ENCODE measurements around the gene OLIG1. TPM values are rescaled to one million over a fixed set of nuclear protein-coding genes. Genes with fewer than 3 reads are reported as not detected.

Gene OLIG1
- total and polyA plus RNA-seq, 4 experiments from 2014 or later: not detected

DNA sequence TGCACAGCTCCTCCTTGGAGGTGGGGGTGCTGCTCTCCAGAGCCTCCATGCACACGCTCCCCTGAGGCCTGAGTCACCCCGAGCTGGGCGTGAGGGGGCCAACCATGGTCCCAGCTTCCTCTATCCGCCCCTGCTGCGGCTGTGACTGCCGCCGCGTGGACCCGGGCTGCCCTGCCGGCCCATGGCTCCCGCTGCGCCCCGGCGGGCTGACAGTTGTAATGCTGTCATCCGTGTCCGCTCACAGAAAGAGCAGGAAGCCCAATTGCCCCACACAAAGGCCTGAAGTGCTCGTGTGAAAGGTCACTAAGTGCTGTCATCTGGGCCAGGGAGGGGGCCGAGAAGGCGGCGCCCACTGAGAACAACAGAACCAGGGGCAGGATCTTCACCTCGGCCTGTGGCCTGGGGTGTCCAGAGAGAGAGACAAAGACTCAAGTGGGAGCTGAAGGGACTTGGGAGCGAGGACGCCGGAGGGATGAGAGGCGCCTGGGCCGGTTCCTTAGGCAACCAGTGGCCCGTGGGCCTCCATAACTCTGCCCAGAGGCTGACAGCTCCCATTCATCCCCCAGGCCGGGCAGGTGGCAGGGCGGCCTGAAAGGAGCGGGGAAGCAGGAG, 31.5 kb downstream of the OLIG1 start:
- Histone ChIP-seq H3K9me3 (ENCODE audit: control insufficient read depth in 1 of 2, low read length in 2 of 2) (no peaks in the 10 kb centered on the region), H3K27ac (ENCODE audit: low read depth, low read length) (no peak overlapping the region), H3K4me1 (ENCODE audit: insufficient read depth, low read length) (no peaks in the 10 kb centered on the region), H3K27me3 (ENCODE audit: insufficient read depth, low read length) (no peaks in the 10 kb centered on the region), H3K36me3 (ENCODE audit: insufficient read depth, low read length) (no peaks in the 10 kb centered on the region), H3K4me3 (ENCODE audit: low read length in 2 of 2) (no peak overlapping the region)
- ChIA-PET CTCF (ENCODE audit: partially characterized antibody) (no interaction called here), POLR2A (ENCODE audit: partially characterized antibody) (no interaction called here)
- H3K27ac Mint-ChIP-seq: no peak overlapping the region
- H3K4me1 Mint-ChIP-seq: peaks cover 0 to under 1% (median 0%) of the 10 kb centered on the region in 4 donors
- H3K36me3 Mint-ChIP-seq: no peaks in the 10 kb centered on the region
- no peaks in the 10 kb centered on the region for H3K9me3 Mint-ChIP-seq
- intact Hi-C loops (cut with micrococcal nuclease): no loop called here
- peaks cover 10 to 24% of the 10 kb centered on the region in 2 donors for H3K27me3 Mint-ChIP-seq
- no peak for DNase-seq
- H3K4me3 Mint-ChIP-seq: no peak overlapping the region

DNA sequence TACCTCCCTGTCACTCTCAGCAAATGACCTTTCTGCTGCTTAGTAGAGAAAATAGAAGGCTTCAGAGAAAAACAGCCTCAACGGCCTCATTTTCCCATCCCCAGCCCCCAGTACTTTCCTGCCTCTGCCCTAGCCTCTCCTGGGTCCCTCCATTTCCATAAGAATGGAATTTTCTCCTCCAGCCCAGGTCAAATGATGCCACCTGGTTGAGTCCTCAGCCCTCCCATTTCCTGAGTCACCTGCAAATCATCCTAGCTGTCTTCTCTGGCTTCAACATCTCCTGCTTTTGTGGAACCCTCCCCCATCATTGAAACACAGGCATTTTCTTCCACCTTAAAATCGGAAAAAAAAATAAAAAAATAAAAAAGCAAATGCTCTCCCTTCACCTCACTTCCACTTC, 35.1 kb downstream of the OLIG1 start:
- Mint-ChIP-seq H3K9me3 (no peaks in the 10 kb centered on the region), H3K4me3 (no peak overlapping the region), H3K36me3 (no peaks in the 10 kb centered on the region), H3K4me1 (peaks cover 4 to 11% (median 7%) of the 10 kb centered on the region in 4 donors), H3K27me3 (peaks cover 20 to 35% of the 10 kb centered on the region in 2 donors), H3K27ac (peak overlapping the region in 1 of 7 donors; percentile 60)
- Histone ChIP-seq H3K27ac (ENCODE audit: low read depth, low read length) (no peak overlapping the region), H3K4me1 (ENCODE audit: insufficient read depth, low read length) (no peaks in the 10 kb centered on the region), H3K27me3 (ENCODE audit: insufficient read depth, low read length) (peaks cover 4% of the 10 kb centered on the region), H3K9me3 (ENCODE audit: control insufficient read depth in 1 of 2, low read length in 2 of 2) (no peaks in the 10 kb centered on the region), H3K4me3 (ENCODE audit: low read length in 2 of 2) (no peak overlapping the region), H3K36me3 (ENCODE audit: insufficient read depth, low read length) (no peaks in the 10 kb centered on the region)
- DNase-seq: no peak
- ChIA-PET POLR2A (ENCODE audit: partially characterized antibody) (no interaction called here), CTCF (ENCODE audit: partially characterized antibody) (no interaction called here)
- intact Hi-C loops (cut with micrococcal nuclease): no loop called here

DNA sequence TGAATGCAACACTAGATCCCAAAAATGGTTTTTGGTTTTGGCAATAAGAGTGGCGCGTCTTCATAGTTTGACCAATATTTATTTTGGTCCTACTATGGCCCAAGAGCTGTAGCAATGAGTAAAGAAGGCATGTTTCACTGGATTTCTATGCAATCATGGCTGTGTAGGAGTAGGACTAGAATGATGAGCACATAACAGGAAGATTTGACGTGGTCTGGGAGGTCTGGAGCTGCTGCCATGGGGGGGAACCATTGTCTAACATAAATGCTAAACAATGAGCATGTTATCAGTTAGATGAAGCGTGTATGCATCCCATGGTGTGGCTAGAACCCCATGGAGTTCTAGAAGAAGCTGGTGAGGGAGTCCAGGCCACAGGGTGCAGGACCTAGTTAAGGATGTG, 38.3 kb downstream of the OLIG1 start:
- H3K4me1 ChIP-seq (ENCODE audit: insufficient read depth, low read length): no peaks in the 10 kb centered on the region
- H3K4me1 Mint-ChIP-seq: peaks cover 4 to 19% (median 10%) of the 10 kb centered on the region in 4 donors
- no peak overlapping the region for H3K27ac ChIP-seq (ENCODE audit: low read depth, low read length)
- peaks cover 32 to 48% of the 10 kb centered on the region in 2 donors for H3K27me3 Mint-ChIP-seq
- no peaks in the 10 kb centered on the region for H3K36me3 ChIP-seq (ENCODE audit: insufficient read depth, low read length)
- no peak for DNase-seq
- intact Hi-C loops (cut with micrococcal nuclease): no loop called here
- no peaks in the 10 kb centered on the region for H3K9me3 ChIP-seq (ENCODE audit: control insufficient read depth in 1 of 2, low read length in 2 of 2)
- H3K9me3 Mint-ChIP-seq: no peaks in the 10 kb centered on the region
- H3K27me3 ChIP-seq (ENCODE audit: insufficient read depth, low read length): peaks cover 8% of the 10 kb centered on the region
- H3K4me3 Mint-ChIP-seq: peak overlapping the region in 1 of 8 donors; percentile 18
- H3K36me3 Mint-ChIP-seq: no peaks in the 10 kb centered on the region
- H3K27ac Mint-ChIP-seq: no peak overlapping the region
- no peak overlapping the region for H3K4me3 ChIP-seq (ENCODE audit: low read length in 2 of 2)
- ChIA-PET CTCF (ENCODE audit: partially characterized antibody) (interaction anchor here (1.7 kb wide), 1 partner anchor 168 kb away, joined by 4 read pairs; no protein-coding TSS in a partner anchor), POLR2A (ENCODE audit: partially characterized antibody) (no interaction called here)

DNA sequence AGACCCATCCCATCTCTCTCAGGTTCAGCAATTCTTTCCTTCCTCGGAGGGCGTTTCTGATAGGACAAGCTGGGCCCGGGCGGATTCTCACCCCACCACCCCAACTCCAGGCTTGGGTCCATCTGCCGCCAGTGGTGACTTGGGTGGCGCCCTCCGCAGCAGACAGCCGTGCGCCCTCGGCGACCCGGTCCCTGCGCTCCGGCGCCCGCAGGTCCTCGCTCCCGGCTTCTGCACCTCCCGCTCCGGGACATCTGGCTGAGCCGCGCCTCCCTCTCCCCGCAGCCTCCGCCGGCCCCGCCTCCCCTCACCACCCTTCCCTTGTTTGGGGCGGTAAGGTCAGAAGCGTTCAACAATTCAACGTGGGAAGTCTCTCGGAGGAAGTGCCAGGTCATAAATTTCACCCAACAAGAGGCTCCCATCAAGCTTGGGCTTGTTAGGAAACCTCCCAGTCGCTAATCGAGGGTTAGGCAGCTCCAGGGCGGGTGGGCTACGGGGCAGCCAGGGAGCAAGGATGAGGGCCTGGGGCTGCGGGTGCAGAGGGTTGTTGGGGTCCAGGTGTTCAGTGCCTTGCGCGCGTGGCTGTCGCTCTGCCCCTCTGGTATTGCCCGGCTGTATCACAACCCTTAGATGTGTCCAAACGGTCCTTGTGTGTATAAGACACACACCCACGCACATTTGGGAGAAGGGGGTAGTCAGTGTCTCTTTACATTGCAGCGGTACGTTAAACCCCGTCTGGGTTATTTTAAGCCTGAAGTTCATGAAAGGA, 39.8 kb downstream of the OLIG1 start:
- H3K9me3 Mint-ChIP-seq: no peaks in the 10 kb centered on the region
- CTCF ChIA-PET (ENCODE audit: partially characterized antibody): interaction anchor here (1.1 to 1.7 kb wide), 2 partner anchors 169 to 277 kb away, joined by 3 to 4 read pairs; no protein-coding TSS in a partner anchor
- H3K27me3 Mint-ChIP-seq: peaks cover 29 to 37% of the 10 kb centered on the region in 2 donors
- H3K27me3 ChIP-seq (ENCODE audit: insufficient read depth, low read length): peaks cover 8% of the 10 kb centered on the region
- peak overlapping the region in 7 of 8 donors; percentile 45 to 80 (median 60) for H3K4me3 Mint-ChIP-seq
- no peaks in the 10 kb centered on the region for H3K36me3 ChIP-seq (ENCODE audit: insufficient read depth, low read length)
- no peak overlapping the region for H3K27ac ChIP-seq (ENCODE audit: low read depth, low read length)
- no peaks in the 10 kb centered on the region for H3K9me3 ChIP-seq (ENCODE audit: control insufficient read depth in 1 of 2, low read length in 2 of 2)
- no peaks in the 10 kb centered on the region for H3K4me1 ChIP-seq (ENCODE audit: insufficient read depth, low read length)
- POLR2A ChIA-PET (ENCODE audit: partially characterized antibody): no interaction called here
- no peak overlapping the region for H3K27ac Mint-ChIP-seq
- intact Hi-C loops (cut with micrococcal nuclease): no loop called here
- H3K36me3 Mint-ChIP-seq: no peaks in the 10 kb centered on the region
- no peak overlapping the region for H3K4me3 ChIP-seq (ENCODE audit: low read length in 2 of 2)
- peaks cover 4 to 19% (median 13%) of the 10 kb centered on the region in 4 donors for H3K4me1 Mint-ChIP-seq
- DNase-seq: no peak

DNA sequence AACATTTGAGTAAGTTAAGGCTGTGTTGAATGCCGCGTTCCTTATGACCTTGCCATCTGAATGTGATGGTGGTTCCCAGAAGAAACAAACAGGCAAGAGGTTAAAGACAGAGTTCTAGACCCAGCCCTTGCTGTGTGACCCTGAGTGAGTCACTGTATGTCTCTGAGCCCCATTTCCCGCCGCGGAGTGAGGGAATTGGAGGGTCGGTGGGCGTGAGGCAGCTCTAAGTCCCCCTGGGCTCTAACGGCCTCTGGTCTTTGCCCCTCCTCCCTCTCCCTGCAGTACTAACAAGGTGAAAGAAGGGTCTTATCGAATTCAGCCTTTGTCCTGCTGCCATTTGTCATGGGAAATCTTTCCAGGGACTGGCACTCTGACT, 40.4 kb downstream of the OLIG1 start:
- CTCF ChIA-PET (ENCODE audit: partially characterized antibody): no interaction called here
- intact Hi-C loops (cut with micrococcal nuclease): no loop called here

DNA sequence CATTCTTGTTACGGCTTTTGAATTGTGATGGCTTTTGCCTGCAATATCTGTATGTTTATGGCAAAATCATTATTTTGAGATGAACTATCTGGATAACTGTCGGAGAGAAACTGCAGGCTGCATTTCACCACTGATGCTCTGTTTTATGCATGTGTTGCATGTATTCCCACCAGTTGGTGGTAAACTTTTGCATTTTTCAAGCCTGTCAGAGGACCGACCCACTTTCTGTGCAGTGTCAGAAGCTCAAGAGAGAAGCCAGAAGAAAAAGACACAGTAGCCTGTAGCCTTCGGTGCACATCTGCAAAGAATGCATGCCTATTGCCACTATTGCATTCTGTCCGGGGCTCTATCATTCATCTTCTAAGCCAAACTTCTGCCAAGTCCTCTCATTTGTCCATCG, 41.6 kb downstream of the OLIG1 start:
- peaks cover 10 to 37% (median 27%) of the 10 kb centered on the region in 4 donors for H3K4me1 Mint-ChIP-seq
- no peaks in the 10 kb centered on the region for H3K36me3 Mint-ChIP-seq
- H3K27ac Mint-ChIP-seq: no peak overlapping the region
- H3K27me3 Mint-ChIP-seq: peaks cover 24 to 31% of the 10 kb centered on the region in 2 donors
- Histone ChIP-seq H3K36me3 (ENCODE audit: insufficient read depth, low read length) (no peaks in the 10 kb centered on the region), H3K4me3 (ENCODE audit: low read length in 2 of 2) (no peak overlapping the region), H3K4me1 (ENCODE audit: insufficient read depth, low read length) (peaks cover 15% of the 10 kb centered on the region), H3K9me3 (ENCODE audit: control insufficient read depth in 1 of 2, low read length in 2 of 2) (no peaks in the 10 kb centered on the region), H3K27me3 (ENCODE audit: insufficient read depth, low read length) (peaks cover 8% of the 10 kb centered on the region), H3K27ac (ENCODE audit: low read depth, low read length) (no peak overlapping the region)
- intact Hi-C loops (cut with micrococcal nuclease): no loop called here
- no peak overlapping the region for H3K4me3 Mint-ChIP-seq
- no peak for DNase-seq
- POLR2A ChIA-PET (ENCODE audit: partially characterized antibody): no interaction called here
- H3K9me3 Mint-ChIP-seq: no peaks in the 10 kb centered on the region
- CTCF ChIA-PET (ENCODE audit: partially characterized antibody): interaction anchor here (1.0 kb wide), 1 partner anchor 16 kb away, joined by 3 read pairs; no protein-coding TSS in a partner anchor

More for the DNA sequence above, 40.4 kb downstream of the OLIG1 start:
- Mint-ChIP-seq H3K4me1 (peaks cover 4 to 25% (median 15%) of the 10 kb centered on the region in 4 donors), H3K4me3 (peak overlapping the region in 1 of 8 donors; percentile 46), H3K9me3 (no peaks in the 10 kb centered on the region), H3K27ac (no peak overlapping the region), H3K27me3 (peaks cover 26 to 34% of the 10 kb centered on the region in 2 donors), H3K36me3 (no peaks in the 10 kb centered on the region)
- no peaks in the 10 kb centered on the region for H3K9me3 ChIP-seq (ENCODE audit: control insufficient read depth in 1 of 2, low read length in 2 of 2)
- no peak for DNase-seq
- no peaks in the 10 kb centered on the region for H3K36me3 ChIP-seq (ENCODE audit: insufficient read depth, low read length)
- H3K4me3 ChIP-seq (ENCODE audit: low read length in 2 of 2): no peak overlapping the region
- H3K27me3 ChIP-seq (ENCODE audit: insufficient read depth, low read length): peaks cover 8% of the 10 kb centered on the region
- H3K27ac ChIP-seq (ENCODE audit: low read depth, low read length): no peak overlapping the region
- H3K4me1 ChIP-seq (ENCODE audit: insufficient read depth, low read length): peaks cover 2% of the 10 kb centered on the region
- POLR2A ChIA-PET (ENCODE audit: partially characterized antibody): no interaction called here

DNA sequence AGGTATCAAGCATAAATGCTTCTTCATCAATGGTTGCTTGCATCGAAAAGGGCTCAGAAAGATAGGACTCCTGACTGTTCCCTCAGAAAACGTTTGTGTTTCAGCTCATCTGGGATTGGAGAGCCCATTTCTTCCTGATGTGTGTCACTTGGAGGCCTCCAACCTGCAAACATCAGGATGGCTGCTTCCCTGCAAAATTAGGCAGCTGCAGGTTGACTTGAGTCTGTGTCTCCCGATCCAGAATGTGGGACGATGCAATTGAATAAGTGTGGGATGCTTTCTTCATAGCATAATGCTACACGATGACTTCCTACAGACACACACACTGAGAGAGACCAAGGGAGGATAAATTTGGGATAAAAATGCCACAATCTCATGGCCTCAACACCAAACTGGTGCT, 42.2 kb downstream of the OLIG1 start:
- Histone ChIP-seq H3K9me3 (ENCODE audit: control insufficient read depth in 1 of 2, low read length in 2 of 2) (no peaks in the 10 kb centered on the region), H3K27me3 (ENCODE audit: insufficient read depth, low read length) (peaks cover 8% of the 10 kb centered on the region), H3K36me3 (ENCODE audit: insufficient read depth, low read length) (no peaks in the 10 kb centered on the region), H3K4me1 (ENCODE audit: insufficient read depth, low read length) (peaks cover 20% of the 10 kb centered on the region), H3K27ac (ENCODE audit: low read depth, low read length) (no peak overlapping the region), H3K4me3 (ENCODE audit: low read length in 2 of 2) (no peak overlapping the region)
- intact Hi-C loops (cut with micrococcal nuclease): no loop called here
- H3K4me3 Mint-ChIP-seq: no peak overlapping the region
- H3K4me1 Mint-ChIP-seq: peaks cover 13 to 43% (median 32%) of the 10 kb centered on the region in 4 donors
- DNase-seq: no peak
- ChIA-PET POLR2A (ENCODE audit: partially characterized antibody) (no interaction called here), CTCF (ENCODE audit: partially characterized antibody) (no interaction called here)
- no peaks in the 10 kb centered on the region for H3K36me3 Mint-ChIP-seq
- H3K27ac Mint-ChIP-seq: no peak overlapping the region
- H3K27me3 Mint-ChIP-seq: peaks cover 24 to 31% of the 10 kb centered on the region in 2 donors
- H3K9me3 Mint-ChIP-seq: no peaks in the 10 kb centered on the region
